SK-N-MC (cell line): ENCODE results near the gene EEF1AKMT3.

Experiments
- EZH2 ChIP-seq: fragments of 200-600 bp; sonication (generic); IDR thresholded peaks from one replicate; pipeline ENCODE4 v1.6.1; 2017; ENCODE audit warnings: antibody characterized with exemption
- FOXP2 ChIP-seq: optimal IDR thresholded peaks from 2 replicates; pipeline ENCODE3; 2011; ENCODE audit warnings: mild to moderate bottlenecking, moderate library complexity; ENCODE audit not compliant: insufficient read depth; ENCODE audit errors: extremely low read length, control extremely low read depth
- POLR2AphosphoS5 ChIP-seq: IDR thresholded peaks from 2 replicates; pipeline ENCODE4 v1.6.1; 2012; ENCODE audit warnings: mild to moderate bottlenecking, low read depth, low read length, borderline replicate concordance

- TF ChIP-seq FOXP2: no peak
- no peak for TF ChIP-seq EZH2
- TF ChIP-seq POLR2AphosphoS5: no peak
These were observed 30.3 kb upstream of the EEF1AKMT3 start for GRCh38 chr12:57741844-57742738.
